Astrocyte of the cerebellum (primary cell): Measurements from ENCODE around the gene TMEM131.

Experiments used
- DNase-seq: peaks from one replicate; pipeline ENCODE4 v3.0.0-alpha.2; 2011; ENCODE audit warnings: low read depth
- H3K4me3 ChIP-seq: 2 replicates; pipeline ENCODE4 v1.5.1; 2011; ENCODE audit warnings: mild to moderate bottlenecking, low read depth, low read length, moderate library complexity
- in situ Hi-C: cut with HindIII; loops from 2 replicates; pipeline ENCODE4 v1.10.0; 2017; ENCODE audit warnings: low sequenced_read_pairs
- TF ChIP-seq, protein P1 (sequence below): IDR thresholded peaks from 2 replicates; pipeline ENCODE4 v1.5.1; 2012; ENCODE audit warnings: low read length, low read depth, moderate library complexity, mild to moderate bottlenecking; ENCODE audit errors: missing control alignments

The TMEM131 gene

DNA sequence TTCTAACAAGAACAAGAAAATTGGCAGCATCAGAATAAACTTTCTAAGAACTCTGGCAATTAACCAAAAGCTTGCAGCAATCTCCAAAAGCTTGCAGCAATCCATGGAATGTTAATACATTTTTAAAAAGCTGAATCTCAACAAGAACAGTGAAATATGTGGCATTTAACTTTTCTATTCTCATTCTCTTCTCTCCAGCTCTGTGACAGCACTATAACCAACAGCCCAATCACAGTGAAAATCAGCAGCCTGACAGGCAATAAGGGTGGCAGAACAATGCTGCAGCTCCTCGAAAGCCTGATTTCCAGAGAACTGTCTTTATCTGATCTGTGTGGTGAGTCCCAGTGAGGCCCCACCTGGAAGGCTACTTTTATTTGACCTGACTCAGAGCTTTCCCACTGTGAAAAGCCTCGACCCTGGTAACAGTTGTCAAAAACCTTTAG, 60.0 kb downstream of the TMEM131 start:
- in situ Hi-C loops: no loop called here
- no peak overlapping the region for H3K4me3 ChIP-seq
- TF ChIP-seq, protein P1, sequence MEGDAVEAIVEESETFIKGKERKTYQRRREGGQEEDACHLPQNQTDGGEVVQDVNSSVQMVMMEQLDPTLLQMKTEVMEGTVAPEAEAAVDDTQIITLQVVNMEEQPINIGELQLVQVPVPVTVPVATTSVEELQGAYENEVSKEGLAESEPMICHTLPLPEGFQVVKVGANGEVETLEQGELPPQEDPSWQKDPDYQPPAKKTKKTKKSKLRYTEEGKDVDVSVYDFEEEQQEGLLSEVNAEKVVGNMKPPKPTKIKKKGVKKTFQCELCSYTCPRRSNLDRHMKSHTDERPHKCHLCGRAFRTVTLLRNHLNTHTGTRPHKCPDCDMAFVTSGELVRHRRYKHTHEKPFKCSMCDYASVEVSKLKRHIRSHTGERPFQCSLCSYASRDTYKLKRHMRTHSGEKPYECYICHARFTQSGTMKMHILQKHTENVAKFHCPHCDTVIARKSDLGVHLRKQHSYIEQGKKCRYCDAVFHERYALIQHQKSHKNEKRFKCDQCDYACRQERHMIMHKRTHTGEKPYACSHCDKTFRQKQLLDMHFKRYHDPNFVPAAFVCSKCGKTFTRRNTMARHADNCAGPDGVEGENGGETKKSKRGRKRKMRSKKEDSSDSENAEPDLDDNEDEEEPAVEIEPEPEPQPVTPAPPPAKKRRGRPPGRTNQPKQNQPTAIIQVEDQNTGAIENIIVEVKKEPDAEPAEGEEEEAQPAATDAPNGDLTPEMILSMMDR: no peak
- peak; percentile 43 for DNase-seq

DNA sequence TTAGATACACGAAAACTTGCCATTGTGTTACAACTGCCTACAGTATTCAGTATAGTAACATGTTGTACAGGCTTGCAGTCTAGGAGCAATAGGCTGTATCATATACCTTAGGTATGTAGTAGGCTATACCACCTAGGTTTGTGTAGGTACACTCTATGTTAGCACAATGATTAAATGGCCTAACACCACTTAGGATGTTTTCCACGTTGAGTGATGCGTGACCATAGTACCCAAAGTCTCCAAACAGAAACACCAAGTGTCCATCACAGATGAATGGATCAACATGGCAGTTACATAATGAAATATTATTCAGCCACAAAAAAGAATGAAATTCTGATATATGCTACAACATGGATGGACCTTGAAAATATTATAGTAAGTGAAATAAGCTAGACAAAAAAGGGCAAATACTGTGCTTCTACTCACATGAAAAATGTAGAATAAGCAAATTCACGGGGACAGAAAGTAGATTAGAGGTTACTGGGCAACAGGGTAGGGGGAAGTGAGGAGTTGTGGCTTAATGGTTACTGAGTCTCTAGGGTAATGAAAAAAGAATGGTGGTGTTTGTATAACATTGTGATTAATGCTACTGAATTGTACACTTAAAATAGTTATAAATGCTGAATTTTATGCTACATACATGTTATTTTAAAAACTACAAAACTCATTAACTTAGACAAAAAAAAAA, 62.6 kb downstream of the TMEM131 start:
- in situ Hi-C loops: no loop called here
- TF ChIP-seq, protein P1: no peak
- no peak overlapping the region for H3K4me3 ChIP-seq
- no peak for DNase-seq

DNA sequence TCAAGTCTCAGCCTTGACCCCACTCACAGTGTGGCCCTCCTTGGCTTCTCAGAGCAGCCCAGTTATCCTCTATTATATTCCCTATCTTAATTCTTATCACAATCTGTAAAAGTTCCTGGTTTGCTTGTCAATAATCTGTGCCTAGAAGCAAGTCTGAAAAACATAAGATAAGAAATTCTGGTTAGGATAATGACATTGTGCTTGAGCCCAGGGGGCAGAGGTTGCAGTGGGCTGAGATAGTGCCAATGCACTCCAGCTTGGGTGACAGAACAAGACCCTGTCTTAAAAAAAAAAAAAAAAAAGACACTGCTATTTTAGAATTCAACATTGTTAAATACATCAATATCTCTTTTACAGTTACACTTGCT, 63.9 kb downstream of the TMEM131 start:
- in situ Hi-C loops: no loop called here
- DNase-seq: no peak
- TF ChIP-seq, protein P1: no peak
- no peak overlapping the region for H3K4me3 ChIP-seq

DNA sequence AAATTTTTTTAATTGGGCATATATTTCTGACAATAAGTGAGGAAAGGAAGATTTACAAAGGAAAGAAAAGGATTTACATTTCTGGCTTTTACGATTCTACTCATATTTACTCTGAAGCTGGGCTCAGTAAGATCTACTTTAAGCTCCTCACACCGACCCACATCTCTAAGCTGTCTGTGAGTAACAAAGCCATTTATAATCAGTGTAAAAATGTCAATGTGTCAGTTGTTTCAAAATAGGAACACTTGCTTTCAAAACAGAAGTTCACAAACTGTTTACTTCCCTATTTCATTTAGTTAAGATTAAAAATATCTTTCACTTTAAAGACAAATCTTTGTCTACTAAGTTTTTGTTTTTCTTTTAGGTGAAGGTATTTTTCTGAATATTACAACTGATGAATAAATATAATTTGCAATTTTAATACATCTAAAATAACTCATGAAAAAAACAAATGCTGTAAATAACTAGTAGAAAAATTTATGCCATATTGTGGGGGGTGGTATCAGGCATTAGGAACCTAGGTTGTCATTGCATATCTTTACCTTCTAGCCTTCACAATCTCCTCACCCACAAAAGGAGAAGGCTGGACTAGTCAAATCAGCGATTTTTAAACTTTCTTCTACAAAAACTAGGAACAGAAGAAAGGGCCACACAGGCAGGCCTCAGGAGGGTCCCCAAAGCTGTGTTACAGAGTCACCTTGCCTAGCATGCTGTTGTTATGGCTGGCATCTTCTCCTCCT, 64.5 kb downstream of the TMEM131 start:
- TF ChIP-seq, protein P1: no peak
- H3K4me3 ChIP-seq: no peak overlapping the region
- in situ Hi-C loops: no loop called here
- DNase-seq: no peak

DNA sequence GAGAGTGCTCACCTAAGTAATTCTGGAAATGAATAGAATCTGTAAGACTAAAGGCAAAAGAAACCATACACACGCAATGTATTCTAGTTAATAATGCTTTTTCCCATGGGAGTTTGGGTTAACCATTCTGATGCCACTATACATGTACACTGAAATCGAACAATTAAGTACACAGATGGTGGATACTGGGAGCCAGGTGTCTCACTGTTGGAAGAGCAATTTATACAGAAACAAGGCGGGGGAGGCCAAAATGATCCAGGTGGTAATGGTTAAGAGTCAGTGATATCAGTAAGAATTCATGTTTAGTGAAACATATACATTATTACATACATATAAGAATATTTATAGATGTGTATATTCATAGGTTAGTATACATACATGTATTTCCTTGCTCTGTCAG, 67.2 kb downstream of the TMEM131 start:
- H3K4me3 ChIP-seq: no peak overlapping the region
- in situ Hi-C loops: no loop called here
- TF ChIP-seq, protein P1: no peak
- DNase-seq: no peak

DNA sequence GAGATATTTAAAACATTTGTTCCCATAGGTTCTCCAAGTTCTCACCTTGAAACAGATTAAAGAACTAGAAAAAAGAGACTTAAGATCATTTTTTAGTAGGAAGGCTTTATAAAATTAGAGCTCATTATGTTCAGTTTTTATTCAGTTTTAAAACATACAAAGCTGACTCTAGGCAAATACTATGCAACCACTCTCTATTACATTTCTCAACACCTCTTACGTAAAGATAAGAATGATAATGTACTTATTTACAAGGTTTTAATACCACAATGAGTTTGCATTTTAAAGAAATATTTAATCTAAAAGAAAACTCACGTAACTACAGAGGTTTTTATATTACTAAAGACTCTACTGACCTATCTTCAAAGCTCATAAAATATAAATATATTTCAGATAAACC, 68.8 kb downstream of the TMEM131 start:
- no peak overlapping the region for H3K4me3 ChIP-seq
- DNase-seq: no peak
- in situ Hi-C loops: no loop called here
- TF ChIP-seq, protein P1: no peak
